Subcutaneous abdominal adipose tissue (tissue), 5 donors: ENCODE measurements around the gene SNRPD3.
"Not testable (repeated sequence)": the region's sequence is repeated elsewhere in the genome, so short reads cannot be mapped to it uniquely, and the experiment has no call there.

ENCODE experiments used
- H3K27ac ChIP-seq: one replicate; pipeline ENCODE4 v1.7.0; 2013; ENCODE audit warnings: low read depth, mild to moderate bottlenecking, inconsistent platforms, low read length, moderate library complexity
- H3K27me3 ChIP-seq, 5 donors: one replicate each; pipeline ENCODE4 v1.7.0; 2013; ENCODE audit warnings: low read length in 5 of 5, inconsistent platforms in 1 of 5; ENCODE audit not compliant: control insufficient read depth in 5 of 5, insufficient read depth in 4 of 5
- H3K36me3 ChIP-seq, 5 donors: one replicate each; pipeline ENCODE4 v1.7.0; 2013; ENCODE audit warnings: low read length in 5 of 5; ENCODE audit not compliant: control insufficient read depth in 5 of 5, insufficient read depth in 5 of 5
- H3K4me1 ChIP-seq, 5 donors: one replicate each; pipeline ENCODE4 v1.7.0; 2013; ENCODE audit warnings: low read length in 5 of 5, mild to moderate bottlenecking in 3 of 5, moderate library complexity in 1 of 5; ENCODE audit not compliant: control insufficient read depth in 5 of 5, insufficient read depth in 5 of 5
- H3K4me3 ChIP-seq, 5 donors: one replicate each; pipeline ENCODE4 v1.7.0; 2013; ENCODE audit warnings: low read length in 5 of 5, low read depth in 1 of 5
- H3K9ac ChIP-seq, 5 donors: one replicate each; pipeline ENCODE4 v1.7.0; 2013; ENCODE audit warnings: low read length in 5 of 5, mild to moderate bottlenecking in 4 of 5, moderate library complexity in 3 of 5
- H3K9me3 ChIP-seq, 5 donors: one replicate each; pipeline ENCODE4 v1.7.0; 2013; ENCODE audit warnings: low read length in 5 of 5; ENCODE audit not compliant: control insufficient read depth in 5 of 5
- donor health status: healthy.
- donor health status: healthy.
- donor health status: healthy.
- donor health status: healthy.
- donor health status: healthy.

Gene SNRPD3

DNA sequence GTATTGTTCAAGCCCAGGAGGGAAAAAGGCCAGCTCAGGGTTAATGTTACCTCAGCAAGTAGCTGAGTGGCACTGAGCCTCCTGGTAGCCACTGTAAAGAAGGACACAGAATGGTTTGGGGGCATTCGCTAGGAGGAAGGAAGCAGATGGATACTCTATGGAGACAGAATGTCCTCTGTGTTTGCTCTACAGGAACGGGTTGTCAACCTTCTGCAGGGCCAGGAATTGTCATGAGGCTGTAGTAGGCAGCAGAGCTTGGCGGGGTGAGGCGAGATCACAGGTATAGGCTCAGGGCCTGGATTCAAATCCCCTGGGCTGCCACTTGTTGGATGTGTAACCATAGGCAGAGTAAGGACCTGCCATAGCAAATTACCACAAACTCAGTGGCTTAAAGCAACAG is 40.1 kb downstream of the SNRPD3 start:
- Histone ChIP-seq H3K4me1 (peaks cover 0 to 15% (median 13%) of the 10 kb centered on the region in 5 donors), H3K27ac (no peak overlapping the region), H3K4me3 (no peak overlapping the region), H3K9me3 (no peaks in the 10 kb centered on the region), H3K27me3 (no peaks in the 10 kb centered on the region), H3K9ac (no peak overlapping the region), H3K36me3 (no peaks in the 10 kb centered on the region)

- H3K27me3 ChIP-seq, H3K9ac ChIP-seq, H3K9me3 ChIP-seq, H3K4me3 ChIP-seq, H3K36me3 ChIP-seq, H3K27ac ChIP-seq: not testable (repeated sequence)
- H3K4me1 ChIP-seq, result peaks cover 0 to 16% (median 10%) of the 10 kb centered on the region in 5 donors
These were observed 41.3 kb downstream of the SNRPD3 start for GRCh38 chr22:24597076-24597475.

- H3K4me3 ChIP-seq, result no peak overlapping the region
- no peaks in the 10 kb centered on the region for H3K27me3 ChIP-seq
- peaks cover 0 to 5% (median 0%) of the 10 kb centered on the region in 5 donors for H3K4me1 ChIP-seq
- H3K9me3 ChIP-seq, result no peaks in the 10 kb centered on the region
- H3K9ac ChIP-seq, result no peak overlapping the region
- H3K36me3 ChIP-seq, result no peaks in the 10 kb centered on the region
- H3K27ac ChIP-seq, result no peak overlapping the region
These were observed 43.7 kb downstream of the SNRPD3 start for GRCh38 chr22:24599514-24599913.

- not testable (repeated sequence) for H3K27me3 ChIP-seq, H3K4me3 ChIP-seq, H3K9ac ChIP-seq, H3K36me3 ChIP-seq, H3K4me1 ChIP-seq, H3K27ac ChIP-seq, H3K9me3 ChIP-seq
These were observed 44.3 kb downstream of the SNRPD3 start for GRCh38 chr22:24599958-24600715.

DNA sequence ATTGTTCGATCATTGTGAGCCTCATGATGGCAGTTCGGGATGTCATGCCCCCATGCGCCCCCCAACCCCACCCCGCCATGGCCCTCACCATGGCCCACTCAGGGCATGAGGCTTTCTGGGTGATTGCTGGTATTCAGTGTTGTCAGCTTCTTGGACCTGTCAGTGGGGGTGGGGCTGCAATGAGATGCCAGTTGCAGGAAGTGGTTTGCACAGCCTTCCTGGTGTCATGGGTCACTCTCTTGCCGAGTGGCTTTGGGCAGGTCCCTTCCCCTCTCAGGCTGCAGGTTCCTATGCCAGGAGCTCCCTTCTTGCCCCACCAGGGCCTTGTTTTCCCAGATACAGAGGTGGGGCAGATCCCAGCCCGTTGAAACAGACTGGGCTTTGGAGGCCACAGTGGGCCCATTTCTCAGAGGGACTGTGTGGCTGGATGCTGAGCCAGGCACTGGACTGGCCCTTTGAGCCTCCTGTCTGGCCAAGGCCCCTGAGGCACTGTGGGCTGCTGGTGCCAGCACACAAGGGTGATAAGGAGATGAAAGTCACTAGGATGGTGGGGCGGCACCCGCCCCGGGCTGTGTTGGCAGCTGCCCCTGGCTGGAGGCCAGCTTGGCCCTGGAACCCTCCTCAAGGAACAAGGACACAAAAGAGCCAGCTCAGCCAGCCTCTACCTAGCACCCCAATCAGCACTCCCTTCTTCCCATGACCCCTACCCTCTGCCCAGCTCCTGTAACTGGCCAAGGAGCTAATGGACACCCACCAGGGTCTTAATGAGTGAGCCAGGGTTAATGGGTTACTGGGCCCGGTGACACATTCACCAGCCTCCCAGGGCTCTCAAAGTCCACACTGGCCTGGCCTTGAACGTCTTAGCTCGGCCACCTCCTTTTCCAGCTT is 45.7 kb downstream of the SNRPD3 start:
- Histone ChIP-seq H3K4me3 (no peak overlapping the region), H3K9me3 (no peaks in the 10 kb centered on the region), H3K36me3 (no peaks in the 10 kb centered on the region), H3K27ac (no peak overlapping the region), H3K4me1 (peaks cover 0 to 5% (median 0%) of the 10 kb centered on the region in 5 donors), H3K27me3 (no peaks in the 10 kb centered on the region), H3K9ac (no peak overlapping the region)

DNA sequence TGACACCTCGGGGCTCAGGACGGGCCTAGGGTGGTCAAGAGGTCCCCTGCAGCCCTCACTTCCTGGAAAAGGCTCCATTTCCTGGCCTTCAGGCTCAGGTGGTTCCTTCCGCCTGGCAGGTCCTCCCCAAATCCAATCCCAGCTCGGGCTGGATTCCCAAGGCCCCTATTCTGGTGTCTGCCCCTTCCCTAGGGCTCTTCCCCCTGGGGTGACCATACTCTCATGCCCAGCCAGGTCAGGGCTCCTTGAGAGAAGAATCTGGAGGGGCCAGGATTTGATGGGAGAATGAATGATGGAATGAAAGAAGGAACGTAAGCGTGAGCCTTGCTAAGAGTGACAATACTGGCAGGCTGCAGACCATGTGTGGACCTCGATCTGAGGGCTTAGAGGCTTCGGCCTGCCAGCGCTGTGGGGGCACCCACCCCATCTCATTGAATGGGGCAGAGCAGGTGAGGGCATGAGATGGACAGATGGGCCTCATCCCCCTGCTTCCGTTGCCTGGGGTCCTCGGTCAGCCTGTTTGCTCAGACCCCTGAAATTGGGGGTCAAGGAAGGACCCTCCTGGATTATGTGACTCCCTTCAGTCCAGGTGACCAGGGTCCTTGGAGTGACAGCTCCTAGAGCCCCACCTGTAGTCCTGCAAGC is 46.4 kb downstream of the SNRPD3 start:
- not testable (repeated sequence) for H3K36me3 ChIP-seq, H3K27me3 ChIP-seq, H3K4me1 ChIP-seq, H3K9ac ChIP-seq, H3K27ac ChIP-seq, H3K4me3 ChIP-seq, H3K9me3 ChIP-seq

DNA sequence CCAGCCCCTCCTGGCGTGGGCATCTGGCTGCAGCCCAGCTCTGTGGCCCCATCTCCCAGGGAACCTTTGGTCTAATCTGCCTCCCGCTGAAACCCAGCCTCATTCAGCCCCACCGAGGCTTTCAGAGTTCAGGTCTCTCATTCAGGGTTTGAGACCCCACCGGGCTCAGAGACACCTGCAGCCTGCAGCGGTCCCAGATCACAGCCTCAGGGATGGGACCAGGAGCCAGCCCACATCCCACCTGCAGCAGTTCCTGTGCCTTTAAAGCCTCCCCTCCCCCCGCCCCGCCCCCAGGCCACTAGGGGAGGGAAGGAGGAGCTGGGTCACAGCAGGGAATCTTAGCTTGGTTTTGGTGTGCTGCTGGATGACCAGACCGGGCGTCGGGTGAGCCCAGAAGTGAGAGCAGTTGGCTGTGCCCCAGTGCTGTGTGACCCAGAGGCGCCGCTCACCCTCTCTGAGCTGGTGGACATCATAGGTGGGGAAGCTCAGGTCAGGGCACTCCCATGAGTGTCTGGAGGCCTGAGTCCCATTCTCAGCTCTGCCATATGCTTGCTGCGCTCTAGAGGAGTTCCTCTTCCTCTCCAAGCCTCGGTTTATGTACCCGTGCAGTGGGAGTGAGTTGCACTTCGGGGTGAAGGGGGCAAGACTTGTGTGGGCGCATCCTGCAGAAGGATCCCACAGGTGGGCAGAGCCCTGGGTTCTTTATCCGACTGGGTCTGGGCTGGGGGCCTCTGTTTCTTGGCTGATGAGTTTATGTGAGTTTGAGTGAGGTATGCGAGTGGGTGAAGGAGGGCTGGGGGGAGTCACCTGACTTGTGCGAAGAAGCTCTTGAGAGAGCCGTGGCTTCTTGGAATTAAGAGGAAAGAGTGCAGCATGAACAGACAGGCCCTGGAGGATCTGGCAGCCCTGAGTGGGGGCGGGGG is 47.3 kb downstream of the SNRPD3 start, which contains the start of gene GGT1:
Gene GGT1 (plus strand): TSS at position 347 of the 923 bp plus-strand sequence. CDS start 7,889 bp downstream, outside the sequence.
- not testable (repeated sequence) for H3K27me3 ChIP-seq, H3K9me3 ChIP-seq, H3K9ac ChIP-seq, H3K4me1 ChIP-seq, H3K4me3 ChIP-seq, H3K36me3 ChIP-seq, H3K27ac ChIP-seq

DNA sequence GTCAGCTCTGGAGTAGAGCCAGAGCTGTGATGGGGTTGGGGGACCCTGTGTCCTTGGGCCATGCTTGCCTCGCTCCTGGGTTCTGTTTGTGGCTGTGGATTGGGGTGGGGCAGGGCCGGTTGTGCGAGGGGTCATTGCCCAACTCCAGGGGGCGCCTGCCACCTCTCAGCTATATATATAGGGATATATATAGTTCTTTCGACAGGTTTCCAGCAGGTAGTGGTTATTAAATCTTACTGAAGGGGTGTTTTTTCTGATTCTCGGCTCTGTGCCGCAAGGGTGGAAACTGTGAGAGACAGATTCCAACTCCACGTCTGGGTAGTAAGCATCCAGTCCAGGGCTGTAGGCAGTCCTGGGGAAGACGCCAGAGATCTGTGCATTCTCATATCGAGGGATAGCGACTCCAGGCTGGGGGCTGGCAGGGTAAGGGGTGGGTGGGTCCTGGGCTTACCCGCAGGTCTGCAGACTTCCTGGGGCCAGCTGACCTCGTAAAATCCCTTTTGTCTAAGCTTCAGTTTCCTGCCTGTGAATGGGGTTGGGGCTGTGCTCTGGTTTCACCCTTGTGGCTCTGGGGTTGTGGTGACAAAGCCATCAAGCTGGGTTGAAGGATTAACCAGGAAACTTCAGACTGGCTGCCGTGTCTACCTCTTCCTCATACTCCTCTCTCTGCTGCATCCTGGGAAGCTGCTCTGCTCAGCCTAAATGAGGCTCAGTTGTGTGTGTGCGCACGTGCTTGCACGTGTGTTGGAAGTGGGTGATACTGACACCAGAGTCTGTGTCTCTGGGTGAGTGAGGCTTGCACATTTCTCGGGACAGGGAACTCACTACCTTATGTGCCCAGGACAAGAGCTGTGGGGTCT is 48.2 kb downstream of the SNRPD3 start:
- not testable (repeated sequence) for H3K36me3 ChIP-seq, H3K9me3 ChIP-seq, H3K4me3 ChIP-seq, H3K4me1 ChIP-seq, H3K9ac ChIP-seq, H3K27me3 ChIP-seq, H3K27ac ChIP-seq

GRCh38 chr22:24606340-24606739 is 50.5 kb downstream of the SNRPD3 start:
- not testable (repeated sequence) for H3K4me1 ChIP-seq, H3K27me3 ChIP-seq, H3K4me3 ChIP-seq, H3K9ac ChIP-seq, H3K36me3 ChIP-seq, H3K27ac ChIP-seq, H3K9me3 ChIP-seq
